Epidermal melanocyte (primary cell): ENCODE measurements around the gene RNF212.
A peak's percentile ranks its signal among the peaks of the same experiment; 100 is the strongest.

Experiments used
- DNase-seq: peaks from one replicate; pipeline ENCODE4 v3.0.0; 2011; ENCODE audit warnings: low spot score; ENCODE audit not compliant: insufficient read length

The RNF212 gene

DNA sequence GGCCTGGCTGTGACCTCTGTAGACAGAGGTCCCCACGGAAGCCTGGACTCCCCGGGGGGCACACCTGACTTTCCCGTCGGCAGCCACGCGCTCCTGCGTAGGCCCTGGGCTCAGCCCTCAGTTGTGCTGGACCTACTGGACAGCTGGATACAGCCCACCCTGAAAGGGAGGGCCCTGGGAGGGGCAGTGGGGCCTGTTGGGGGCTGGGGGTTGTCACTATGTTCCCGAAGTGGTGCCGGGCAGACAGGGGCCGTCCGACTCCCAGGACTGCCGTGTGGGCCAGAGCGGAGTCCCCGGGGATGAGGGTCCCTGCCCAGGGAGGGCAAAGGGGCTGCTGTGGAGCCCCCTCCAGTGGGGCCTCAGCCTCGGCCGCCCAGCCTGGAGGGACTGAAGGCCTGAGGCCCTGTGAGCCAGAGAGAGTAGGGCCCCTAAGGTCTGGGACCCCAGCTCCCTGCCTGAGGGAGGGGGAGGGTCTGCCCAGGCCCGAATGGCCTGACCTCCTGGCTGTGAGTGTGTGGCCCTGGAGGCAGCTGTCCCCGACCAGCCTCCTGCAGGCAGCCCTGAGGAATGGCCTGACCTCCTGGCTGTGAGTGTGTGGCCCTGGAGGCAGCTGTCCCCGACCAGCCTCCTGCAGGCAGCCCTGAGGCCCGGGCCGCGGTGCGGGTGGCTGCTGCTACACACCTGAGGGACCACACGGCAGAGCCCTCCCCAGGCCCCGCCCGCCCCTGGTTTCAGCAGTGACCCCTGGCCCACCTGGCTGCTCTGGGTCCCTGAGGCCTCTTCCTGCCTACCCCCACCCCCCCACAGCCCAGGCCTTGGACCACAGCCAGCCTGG is 76.2 kb downstream of the RNF212 start:
- DNase-seq, result no peak

GRCh38 chr4:1036095-1036494 is 77.3 kb downstream of the RNF212 start:
- DNase-seq, result peak; percentile 5

DNA sequence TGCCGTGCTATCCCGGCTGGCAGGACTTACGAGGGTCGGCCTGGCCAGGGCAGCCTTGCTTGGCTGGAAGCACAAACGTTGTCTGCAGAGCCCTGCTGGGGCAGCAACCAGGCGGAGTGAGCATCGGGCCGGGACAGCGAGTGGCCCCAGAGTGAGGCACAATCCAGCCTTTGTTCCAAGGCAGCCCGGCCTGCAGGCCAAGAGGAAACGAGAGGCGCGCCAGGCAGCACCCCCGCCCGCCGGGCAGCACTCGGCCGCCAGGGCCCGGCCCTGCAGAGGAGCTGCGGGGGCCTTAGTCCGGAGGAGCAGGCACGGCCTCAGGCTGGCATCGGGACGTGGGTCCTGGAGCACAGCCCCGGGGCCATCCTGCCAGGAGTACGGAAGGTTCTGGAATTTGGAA is 77.9 kb downstream of the RNF212 start:
- peak; percentile 94 for DNase-seq

DNA sequence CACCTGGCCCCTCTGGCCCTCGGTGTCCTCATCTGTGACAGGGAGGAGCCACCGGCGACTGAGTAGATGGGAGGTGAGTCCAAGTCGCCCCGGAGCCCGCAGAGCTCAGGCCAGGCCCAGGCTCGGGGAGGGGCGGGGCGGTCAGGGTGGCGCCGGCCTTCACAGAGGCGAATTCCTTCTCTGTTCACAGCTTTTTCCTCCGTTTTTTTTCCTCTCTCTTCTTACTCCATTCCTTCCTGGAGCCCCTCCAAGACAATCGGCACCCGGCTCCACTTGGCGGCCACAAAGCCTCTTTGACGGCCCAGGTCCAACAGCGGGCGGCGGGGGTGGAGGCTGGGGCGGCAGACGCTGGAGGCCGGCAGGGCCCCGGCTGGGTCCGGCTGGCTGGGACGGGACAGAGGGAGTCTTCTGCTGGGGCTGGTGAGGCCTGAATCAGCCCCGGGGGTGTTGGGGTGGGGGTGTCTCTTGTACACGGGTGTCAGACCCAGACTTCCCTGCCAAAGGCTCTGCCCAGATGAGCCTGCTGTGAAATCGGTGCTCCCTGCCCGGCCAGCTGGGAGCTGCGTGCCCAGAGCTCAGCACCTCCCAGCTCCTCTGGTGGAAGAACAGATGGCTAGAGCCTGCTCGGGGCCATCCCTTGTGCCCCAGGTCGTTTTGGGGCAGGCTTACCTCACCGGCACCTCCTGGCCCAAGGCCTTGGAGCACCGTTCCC is 79.4 kb downstream of the RNF212 start:
- peak; percentile 20 for DNase-seq

GRCh38 chr4:1032861-1033260 is 80.5 kb downstream of the RNF212 start:
- DNase-seq, result no peak

- DNase-seq, result no peak
These were observed 81.2 kb downstream of the RNF212 start for GRCh38 chr4:1031956-1032795.

DNA sequence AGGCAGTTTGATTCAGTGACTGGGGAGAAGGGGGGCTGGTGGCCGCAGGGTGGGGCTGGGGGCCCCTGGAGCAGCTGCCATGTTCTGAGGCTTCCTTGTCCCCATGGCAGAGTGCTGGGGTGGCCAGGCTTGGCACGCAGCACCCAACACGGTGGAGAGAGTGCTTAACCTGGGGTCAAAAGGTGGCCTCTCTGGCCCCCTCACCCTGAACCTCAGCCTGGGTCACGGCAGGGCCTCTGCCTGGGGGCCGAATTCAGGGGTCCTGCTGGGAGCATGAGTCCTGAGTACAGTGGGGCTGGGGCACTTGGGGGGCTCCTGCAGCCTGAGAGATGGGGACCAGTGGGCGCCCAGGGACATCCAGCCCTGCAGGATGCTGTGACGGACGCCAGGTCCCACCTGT is 82.0 kb downstream of the RNF212 start:
- no peak for DNase-seq

DNA sequence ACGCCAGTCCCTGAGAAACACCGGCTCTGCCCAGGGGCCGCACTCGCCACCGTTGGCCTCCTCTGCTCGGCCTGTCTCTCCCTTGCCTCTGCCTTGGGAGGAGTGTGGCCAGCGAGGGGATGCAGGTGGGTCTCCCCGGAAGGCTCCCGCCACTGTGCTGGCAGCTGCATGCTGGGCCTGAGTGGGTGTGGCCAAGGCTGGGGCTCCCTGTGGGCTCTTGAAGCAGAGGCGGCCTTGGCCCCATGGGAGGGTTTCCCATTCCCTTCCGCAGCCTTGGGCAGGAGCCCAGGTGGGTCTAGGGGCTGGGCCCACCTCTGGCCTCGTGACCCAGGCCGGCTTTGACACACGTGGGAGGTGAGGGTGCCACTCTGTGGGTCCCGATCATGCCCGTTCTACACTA is 82.8 kb downstream of the RNF212 start:
- no peak for DNase-seq

- peak; percentile 13 for DNase-seq
These were observed 83.3 kb downstream of the RNF212 start for GRCh38 chr4:1030031-1030430.

DNA sequence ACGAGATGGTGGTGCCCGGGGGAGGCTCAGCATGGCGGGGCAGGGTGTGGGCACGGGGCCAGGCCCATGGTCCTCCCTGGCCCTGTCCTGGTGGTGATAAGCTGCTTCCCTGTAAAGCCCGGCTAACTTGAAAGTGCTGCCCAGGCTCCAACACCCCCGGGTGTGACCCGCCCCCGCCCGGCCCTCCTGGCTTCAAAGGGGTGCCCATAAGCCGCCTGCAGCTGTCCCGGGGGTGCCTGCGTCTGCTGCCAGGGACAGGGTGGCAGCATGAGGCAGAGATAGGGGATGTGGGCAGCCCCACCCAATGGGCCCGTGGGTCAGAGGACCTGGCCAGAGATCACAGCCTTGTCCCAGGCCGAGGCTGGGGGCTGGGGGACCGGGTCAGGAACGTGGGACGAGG is 83.8 kb downstream of the RNF212 start:
- DNase-seq, result no peak

DNA sequence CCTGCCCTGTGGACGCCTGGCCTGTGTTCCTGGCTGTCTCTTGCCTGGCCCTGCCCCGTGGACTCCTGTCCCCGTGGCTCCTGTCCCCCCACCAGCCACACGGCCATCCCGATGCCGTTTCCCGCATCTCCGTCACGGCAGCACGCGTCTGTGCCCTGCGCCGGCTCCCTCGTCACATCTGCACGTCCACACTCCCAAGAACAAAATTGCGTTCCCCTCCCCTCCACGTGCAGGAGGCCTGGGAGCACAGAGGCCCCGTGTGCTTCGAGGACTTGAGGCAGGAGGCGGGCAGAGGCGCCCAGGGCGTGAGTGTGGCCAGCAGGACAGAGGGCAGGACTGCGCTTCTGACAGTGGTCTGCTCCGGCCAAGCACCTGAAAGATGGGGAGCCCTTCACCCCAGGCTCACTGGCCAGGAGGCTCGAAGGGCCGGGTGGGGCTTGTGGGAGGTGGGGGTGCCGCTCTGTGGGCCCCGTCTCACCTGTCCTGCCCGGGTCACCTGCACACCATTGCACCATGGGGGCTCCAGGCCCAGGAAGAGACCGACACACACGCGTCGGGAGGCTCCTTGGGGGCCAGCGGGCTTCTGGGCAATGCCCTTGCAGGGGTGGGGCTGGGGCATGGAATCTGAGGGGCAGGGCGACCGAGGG is 84.7 kb downstream of the RNF212 start:
- DNase-seq, result no peak

DNA sequence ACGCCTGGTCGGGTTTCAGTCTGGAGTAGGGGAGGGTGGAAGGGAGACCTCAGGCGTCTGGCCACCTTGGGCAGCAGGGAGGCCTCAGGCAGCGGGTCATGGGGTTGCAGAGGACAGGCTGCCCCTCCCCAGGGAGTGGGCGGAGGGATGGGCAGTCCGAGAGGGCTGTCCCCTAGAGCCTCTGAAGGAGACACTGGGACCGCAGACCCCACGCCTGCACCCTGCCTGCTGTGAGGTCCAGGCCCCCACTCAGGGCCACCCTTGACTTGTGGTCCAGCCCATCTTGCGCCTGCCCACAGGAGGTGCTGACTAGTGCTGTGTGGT is 85.5 kb downstream of the RNF212 start:
- no peak for DNase-seq

- DNase-seq, result no peak
These were observed 86.0 kb downstream of the RNF212 start for GRCh38 chr4:1027219-1027914.

GRCh38 chr4:1026115-1026514 is 87.2 kb downstream of the RNF212 start:
- no peak for DNase-seq

DNA sequence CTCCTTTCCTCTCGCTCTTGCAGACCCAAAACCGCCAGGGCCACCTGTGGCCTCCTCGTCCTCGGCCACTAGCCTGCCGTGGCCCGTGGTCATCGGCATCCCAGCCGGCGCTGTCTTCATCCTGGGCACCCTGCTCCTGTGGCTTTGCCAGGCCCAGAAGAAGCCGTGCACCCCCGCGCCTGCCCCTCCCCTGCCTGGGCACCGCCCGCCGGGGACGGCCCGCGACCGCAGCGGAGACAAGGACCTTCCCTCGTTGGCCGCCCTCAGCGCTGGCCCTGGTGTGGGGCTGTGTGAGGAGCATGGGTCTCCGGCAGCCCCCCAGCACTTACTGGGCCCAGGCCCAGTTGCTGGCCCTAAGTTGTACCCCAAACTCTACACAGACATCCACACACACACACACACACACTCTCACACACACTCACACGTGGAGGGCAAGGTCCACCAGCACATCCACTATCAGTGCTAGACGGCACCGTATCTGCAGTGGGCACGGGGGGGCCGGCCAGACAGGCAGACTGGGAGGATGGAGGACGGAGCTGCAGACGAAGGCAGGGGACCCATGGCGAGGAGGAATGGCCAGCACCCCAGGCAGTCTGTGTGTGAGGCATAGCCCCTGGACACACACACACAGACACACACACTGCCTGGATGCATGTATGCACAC is 88.3 kb downstream of the RNF212 start:
- no peak for DNase-seq

- DNase-seq, result no peak
These were observed 89.2 kb downstream of the RNF212 start for GRCh38 chr4:1023895-1024740.

- no peak for DNase-seq
These were observed 90.2 kb downstream of the RNF212 start for GRCh38 chr4:1023075-1023640.

DNA sequence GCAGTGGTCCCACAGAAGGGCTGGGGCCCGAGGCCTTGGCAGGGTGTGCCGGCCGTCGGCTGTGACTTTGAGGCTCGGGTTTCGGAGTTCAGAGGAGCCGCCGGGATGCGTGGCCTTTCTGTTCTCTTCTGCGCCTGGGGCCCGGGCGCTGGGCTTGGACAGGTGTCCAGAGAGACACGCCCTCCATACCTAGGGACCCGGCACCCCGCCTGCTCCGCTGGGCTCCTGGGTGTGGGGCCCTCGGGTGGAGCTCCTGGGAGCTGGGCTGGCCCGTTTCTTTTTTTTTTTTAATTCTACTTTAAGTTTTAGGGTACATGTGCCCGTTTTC is 90.7 kb downstream of the RNF212 start:
- DNase-seq, result no peak

DNA sequence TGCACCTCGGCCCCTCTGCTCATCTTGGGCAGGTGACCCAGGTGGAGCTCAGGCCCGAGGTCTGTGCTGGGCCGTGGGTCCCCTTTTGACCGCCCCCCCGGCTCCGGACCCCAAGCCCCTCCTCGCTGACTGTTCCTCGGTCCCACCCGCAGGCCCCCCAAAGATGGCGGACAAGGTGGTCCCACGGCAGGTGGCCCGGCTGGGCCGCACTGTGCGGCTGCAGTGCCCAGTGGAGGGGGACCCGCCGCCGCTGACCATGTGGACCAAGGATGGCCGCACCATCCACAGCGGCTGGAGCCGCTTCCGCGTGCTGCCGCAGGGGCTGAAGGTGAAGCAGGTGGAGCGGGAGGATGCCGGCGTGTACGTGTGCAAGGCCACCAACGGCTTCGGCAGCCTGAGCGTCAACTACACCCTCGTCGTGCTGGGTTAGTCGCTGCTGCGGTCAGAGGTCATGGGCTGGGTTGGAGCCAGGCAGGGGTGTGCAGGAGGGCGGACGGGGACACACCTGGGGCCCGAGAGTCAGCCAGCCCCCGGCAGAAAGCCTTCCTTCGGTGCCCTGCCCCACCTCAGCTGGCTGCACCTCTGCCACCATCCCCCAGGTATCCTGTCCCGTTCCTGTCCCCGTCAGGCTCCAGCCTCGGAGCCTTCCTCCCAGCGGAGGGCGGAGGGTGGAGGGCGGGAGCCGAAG is 91.2 kb downstream of the RNF212 start:
- no peak for DNase-seq
